Measurements from ENCODE around the gene CRYAA. TPM values are rescaled to one million over a fixed set of nuclear protein-coding genes. Genes with fewer than 3 reads are reported as not detected.

CRYAA gene
- total RNA-seq, 4 donors from 2014 or later: not detected

Other genes starting within 250 kb of the CRYAA start
- gene ERVH48-1, start 243.4 kb upstream of the CRYAA start, total RNA-seq: not detected
- gene PKNOX1, start 194.4 kb upstream of the CRYAA start, total RNA-seq: 100 to 1,000 TPM in 1 of 4 donors, 10 to 100 TPM in 2, 1 to 10 TPM in 1; 9.4 to 140 (median 25.1) TPM
- 10 to 100 TPM in 2 of 4 donors, 1 to 10 TPM in 1, under 1 TPM in 1; 0.40 to 24.3 (median 9.4) TPM for gene CBS, start 93.2 kb upstream of the CRYAA start, total RNA-seq
- 10 to 100 TPM; 34.8 to 62.8 (median 49.8) TPM for gene U2AF1, start 61.4 kb upstream of the CRYAA start, total RNA-seq